Measurements from ENCODE around the gene FOXO3. TPM values are rescaled to one million over a fixed set of nuclear protein-coding genes. Genes with fewer than 3 reads are reported as not detected.
"Not testable (repeated sequence)": the region's sequence is repeated elsewhere in the genome, so short reads cannot be mapped to it uniquely, and the experiment has no call there.

Gene FOXO3
- total RNA-seq, 2 experiments from 2014 or later, result 5.4 to 6.5 TPM

GRCh38 chr6:108557494-108558371 lies 3.0 kb upstream of the FOXO3 start:
- H3K36me3 Mint-ChIP-seq, result peaks cover 11% of the 10 kb centered on the region
- ChIA-PET POLR2A (interaction anchor here (0.9 to 2.8 kb wide), 8 partner anchors 19 to 538 kb away, joined by 3 to 9 read pairs (median 4); partner anchors contain the start of genes ARMC2, CEP57L1 and SESN1), CTCF (interaction anchor here (0.6 to 3.0 kb wide), 8 partner anchors 9 to 514 kb away, joined by 3 to 13 read pairs (median 5); partner anchors contain the start of gene ARMC2)
- intact Hi-C loops (cut with micrococcal nuclease), result loop anchor here (1.0 to 5.0 kb wide), 5 partner anchors 291 to 538 kb away; partner anchors contain the start of genes ARMC2, CEP57L1 and SNX3
- no peaks in the 10 kb centered on the region for H3K27me3 Mint-ChIP-seq
- peak; percentile 80 for DNase-seq
- H3K4me3 Mint-ChIP-seq, result peak overlapping the region; percentile 93
- peak overlapping the region; percentile 96 for H3K27ac Mint-ChIP-seq
- H3K9me3 Mint-ChIP-seq, result no peaks in the 10 kb centered on the region
- H3K4me1 Mint-ChIP-seq (ENCODE audit: low read depth), result peaks cover 19% of the 10 kb centered on the region

GRCh38 chr6:108558372-108559096 lies 2.2 kb upstream of the FOXO3 start:
- H3K36me3 Mint-ChIP-seq, result peaks cover 13% of the 10 kb centered on the region

GRCh38 chr6:108559097-108559883 lies 1.4 kb upstream of the FOXO3 start:
- H3K4me3 Mint-ChIP-seq, result peak overlapping the region; percentile 93
- peaks cover 31% of the 10 kb centered on the region for H3K4me1 Mint-ChIP-seq (ENCODE audit: low read depth)
- DNase-seq, result peak; percentile 89
- H3K9me3 Mint-ChIP-seq, result no peaks in the 10 kb centered on the region
- POLR2A ChIA-PET, result interaction anchor here (0.6 to 2.8 kb wide), 16 partner anchors 17 to 823 kb away, joined by 3 to 9 read pairs (median 4); partner anchors contain the start of genes ARMC2, CD164, CEP57L1 and SNX3
- H3K27ac Mint-ChIP-seq, result peak overlapping the region; percentile 96
- intact Hi-C loops (cut with micrococcal nuclease), result loop anchor here (1.0 to 5.0 kb wide), 5 partner anchors 223 to 823 kb away; partner anchors contain the start of genes CD164 and SNX3
- H3K27me3 Mint-ChIP-seq, result no peaks in the 10 kb centered on the region
- H3K36me3 Mint-ChIP-seq, result peaks cover 13% of the 10 kb centered on the region
- CTCF ChIA-PET, result interaction anchor here (1.0 to 3.0 kb wide), 5 partner anchors 67 to 513 kb away, joined by 3 to 13 read pairs (median 5); no protein-coding TSS in a partner anchor

More at GRCh38 chr6:108558372-108559096, 2.2 kb upstream of the FOXO3 start:
- Mint-ChIP-seq H3K27me3 (no peaks in the 10 kb centered on the region), H3K27ac (peak overlapping the region; percentile 96), H3K4me3 (peak overlapping the region; percentile 93), H3K4me1 (ENCODE audit: low read depth) (peaks cover 25% of the 10 kb centered on the region), H3K9me3 (no peaks in the 10 kb centered on the region)
- intact Hi-C loops (cut with micrococcal nuclease), result loop anchor here (1.0 to 5.0 kb wide), 7 partner anchors 224 to 824 kb away; partner anchors contain the start of genes ARMC2, CD164, CEP57L1 and SNX3
- DNase-seq, result peak; percentile 97
- CTCF ChIA-PET, result interaction anchor here (0.6 to 3.0 kb wide), 6 partner anchors 9 to 514 kb away, joined by 4 to 13 read pairs (median 5); partner anchors contain the start of gene ARMC2
- POLR2A ChIA-PET, result interaction anchor here (0.6 to 2.8 kb wide), 11 partner anchors 18 to 537 kb away, joined by 3 to 9 read pairs (median 4); partner anchors contain the start of genes ARMC2, CEP57L1 and SNX3

- no peaks in the 10 kb centered on the region for H3K9me3 Mint-ChIP-seq
- no peak for DNase-seq
- no peaks in the 10 kb centered on the region for H3K27me3 Mint-ChIP-seq
- peaks cover 38% of the 10 kb centered on the region for H3K4me1 Mint-ChIP-seq (ENCODE audit: low read depth)
- CTCF ChIA-PET, result interaction anchor here (1.0 to 3.0 kb wide), 4 partner anchors 222 to 512 kb away, joined by 3 to 13 read pairs (median 5); no protein-coding TSS in a partner anchor
- intact Hi-C loops (cut with micrococcal nuclease), result loop anchor here (1.0 to 5.0 kb wide), 6 partner anchors 222 to 897 kb away; partner anchors contain the start of genes CD164, MICAL1 and SNX3
- POLR2A ChIA-PET, result interaction anchor here (1.0 to 2.8 kb wide), 7 partner anchors 107 to 822 kb away, joined by 3 to 9 read pairs (median 3); partner anchors contain the start of genes ARMC2 and CD164
- H3K36me3 Mint-ChIP-seq, result peaks cover 13% of the 10 kb centered on the region
- peak overlapping the region; percentile 83 for H3K4me3 Mint-ChIP-seq
- H3K27ac Mint-ChIP-seq, result peak overlapping the region; percentile 74
These were observed 744 bp upstream of the FOXO3 start for GRCh38 chr6:108559884-108560462.

GRCh38 chr6:108561309-108561647 lies 561 bp downstream of the FOXO3 start:
- H3K27ac Mint-ChIP-seq, H3K27me3 Mint-ChIP-seq, CTCF ChIA-PET, POLR2A ChIA-PET, DNase-seq, H3K9me3 Mint-ChIP-seq, H3K4me3 Mint-ChIP-seq: not testable (repeated sequence)
- intact Hi-C loops (cut with micrococcal nuclease), result loop anchor here (5.0 kb wide), 1 partner anchor 896 kb away; the partner anchor contains the start of gene MICAL1
- peaks cover 18% of the 10 kb centered on the region for H3K36me3 Mint-ChIP-seq
- peaks cover 51% of the 10 kb centered on the region for H3K4me1 Mint-ChIP-seq (ENCODE audit: low read depth)

- intact Hi-C loops (cut with micrococcal nuclease), result loop anchor here (5.0 kb wide), 1 partner anchor 895 kb away; the partner anchor contains the start of gene MICAL1
- H3K9me3 Mint-ChIP-seq, result no peaks in the 10 kb centered on the region
- no peak overlapping the region for H3K27ac Mint-ChIP-seq
- H3K4me1 Mint-ChIP-seq (ENCODE audit: low read depth), result peaks cover 53% of the 10 kb centered on the region
- peaks cover 18% of the 10 kb centered on the region for H3K36me3 Mint-ChIP-seq
- H3K27me3 Mint-ChIP-seq, result no peaks in the 10 kb centered on the region
- CTCF ChIA-PET, result interaction anchor here (1.0 kb wide), 1 partner anchor 332 kb away, joined by 4 read pairs; no protein-coding TSS in a partner anchor
- POLR2A ChIA-PET, result no interaction called here
- H3K4me3 Mint-ChIP-seq, result peak overlapping the region; percentile 47
- DNase-seq, result no peak
These were observed 1.2 kb downstream of the FOXO3 start for GRCh38 chr6:108561742-108562502.

- intact Hi-C loops (cut with micrococcal nuclease), result loop anchor here (5.0 kb wide), 1 partner anchor 895 kb away; the partner anchor contains the start of gene MICAL1
- Mint-ChIP-seq H3K4me1 (ENCODE audit: low read depth) (peaks cover 52% of the 10 kb centered on the region), H3K27me3 (no peaks in the 10 kb centered on the region), H3K36me3 (peaks cover 22% of the 10 kb centered on the region), H3K27ac (no peak overlapping the region), H3K9me3 (no peaks in the 10 kb centered on the region), H3K4me3 (peak overlapping the region; percentile 47)
- no peak for DNase-seq
- ChIA-PET POLR2A (no interaction called here), CTCF (interaction anchor here (1.0 kb wide), 1 partner anchor 332 kb away, joined by 4 read pairs; no protein-coding TSS in a partner anchor)
These were observed 1.8 kb downstream of the FOXO3 start for GRCh38 chr6:108562503-108562993.

- H3K36me3 Mint-ChIP-seq, result peaks cover 26% of the 10 kb centered on the region
- no peak overlapping the region for H3K4me3 Mint-ChIP-seq
- intact Hi-C loops (cut with micrococcal nuclease), result loop anchor here (5.0 kb wide), 1 partner anchor 894 kb away; the partner anchor contains the start of gene MICAL1
- H3K9me3 Mint-ChIP-seq, result no peaks in the 10 kb centered on the region
- ChIA-PET POLR2A (no interaction called here), CTCF (no interaction called here)
- no peak for DNase-seq
- H3K27ac Mint-ChIP-seq, result no peak overlapping the region
- H3K27me3 Mint-ChIP-seq, result no peaks in the 10 kb centered on the region
- peaks cover 54% of the 10 kb centered on the region for H3K4me1 Mint-ChIP-seq (ENCODE audit: low read depth)
These were observed 2.6 kb downstream of the FOXO3 start for GRCh38 chr6:108563292-108563691.

GRCh38 chr6:108564178-108564577 lies 3.5 kb downstream of the FOXO3 start:
- no peak overlapping the region for H3K4me3 Mint-ChIP-seq
- no peaks in the 10 kb centered on the region for H3K9me3 Mint-ChIP-seq
- ChIA-PET CTCF (interaction anchor here (0.6 kb wide), 1 partner anchor 359 kb away, joined by 3 read pairs; no protein-coding TSS in a partner anchor), POLR2A (no interaction called here)
- H3K4me1 Mint-ChIP-seq (ENCODE audit: low read depth), result peaks cover 62% of the 10 kb centered on the region
- intact Hi-C loops (cut with micrococcal nuclease), result loop anchor here (2.0 to 5.0 kb wide), 2 partner anchors 319 to 893 kb away; partner anchors contain the start of gene MICAL1
- H3K27ac Mint-ChIP-seq, result peak overlapping the region; percentile 11
- H3K27me3 Mint-ChIP-seq, result no peaks in the 10 kb centered on the region
- DNase-seq, result no peak
- H3K36me3 Mint-ChIP-seq, result peaks cover 31% of the 10 kb centered on the region

All from activated CD4-positive, alpha-beta memory T cell treated with anti-CD3 and anti-CD28 coated beads for 36 hours (primary cell).